GM18867 (cell line): ENCODE results near the gene HES6.
"Not testable (repeated sequence)": the region's sequence is repeated elsewhere in the genome, so short reads cannot be mapped to it uniquely, and the experiment has no call there.

Source experiments
- ATAC-seq: cut with Tn5 transposase; IDR thresholded peaks from one replicate; pipeline ENCODE4 v1.9.1; 2021; ENCODE audit warnings: mild to moderate bottlenecking, moderate library complexity; ENCODE audit not compliant: unreplicated experiment

Gene HES6

DNA sequence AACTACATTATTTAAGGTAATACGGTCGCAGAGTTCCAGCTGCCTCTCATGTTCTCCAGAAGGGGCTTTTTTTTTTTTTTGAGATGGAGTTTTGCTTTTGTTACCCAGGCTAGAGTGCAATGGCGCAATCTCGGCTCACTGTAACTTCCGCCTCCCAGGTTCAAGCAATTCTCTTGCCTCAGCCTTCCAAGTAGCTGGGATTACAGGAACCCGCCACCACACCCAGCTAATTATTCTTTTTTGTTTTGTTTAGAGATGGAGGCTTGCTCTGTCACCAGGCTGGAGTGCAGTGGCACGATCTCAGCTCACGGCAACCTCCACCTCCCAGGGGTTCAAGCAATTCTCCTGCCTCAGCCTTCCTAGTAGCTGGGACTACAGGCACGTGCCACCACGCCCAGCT is 33.6 kb upstream of the HES6 start:
- not testable (repeated sequence) for ATAC-seq

DNA sequence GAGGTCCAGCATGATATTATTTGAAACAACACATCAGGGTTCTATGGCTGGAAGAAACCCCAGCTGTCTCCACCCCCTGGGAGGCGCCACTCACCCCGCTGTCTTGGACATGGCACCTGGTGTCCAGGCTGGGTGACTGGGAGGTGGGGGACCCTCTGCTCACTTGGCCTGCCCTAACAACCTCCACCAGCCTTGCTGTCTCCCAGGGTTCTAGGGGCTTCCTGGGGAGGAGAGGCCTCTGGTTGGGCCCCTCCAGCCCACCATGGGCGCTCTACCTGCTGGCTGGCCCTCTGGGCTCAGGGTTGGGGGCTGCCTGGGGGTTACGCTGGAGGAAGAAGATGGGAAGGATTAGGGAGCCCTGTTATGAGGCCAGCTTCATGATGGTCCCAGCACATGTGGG is 32.3 kb upstream of the HES6 start:
- no peak for ATAC-seq

DNA sequence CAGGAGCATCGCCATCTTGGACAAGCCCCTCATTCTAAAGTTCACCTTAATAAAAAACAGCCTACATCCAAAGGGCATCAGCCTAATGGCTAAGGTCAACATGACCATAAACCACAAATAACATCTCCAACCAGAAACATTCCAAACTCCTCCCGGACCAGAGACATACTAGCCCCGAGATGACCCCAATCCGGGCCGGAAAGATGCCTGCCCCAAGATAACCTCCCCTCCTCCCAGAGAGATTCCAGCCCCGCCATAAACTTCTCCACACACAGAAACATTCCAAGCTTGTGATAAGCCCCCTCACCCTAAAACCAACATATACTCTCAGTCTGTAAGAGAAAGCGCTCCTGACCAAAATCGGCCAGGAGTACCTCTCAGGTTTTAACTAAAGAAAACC is 31.8 kb upstream of the HES6 start:
- ATAC-seq: not testable (repeated sequence)

DNA sequence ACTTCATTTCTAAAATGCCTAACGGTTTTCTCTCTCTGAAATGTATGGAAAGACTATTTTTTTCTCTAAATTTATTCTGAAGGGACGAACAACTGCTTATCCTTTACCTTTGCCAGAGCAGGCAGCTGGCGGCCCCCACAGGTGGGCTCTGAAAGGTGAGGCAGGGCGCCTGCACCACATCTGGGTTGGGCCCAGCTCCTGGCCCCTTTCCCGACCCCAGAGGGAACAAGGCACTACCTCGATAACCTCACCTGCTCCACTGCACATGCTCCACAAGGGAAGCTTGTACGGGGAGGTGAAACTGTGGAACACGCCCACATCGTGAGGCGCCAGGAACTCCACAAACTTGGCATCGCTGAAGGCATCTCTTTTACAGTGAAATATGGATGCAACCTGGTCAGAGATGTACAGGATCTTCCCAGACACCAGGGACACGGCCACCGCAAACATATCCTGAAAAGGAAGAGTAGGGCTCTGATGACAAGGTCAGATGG is 31.3 kb upstream of the HES6 start:
- no peak for ATAC-seq

DNA sequence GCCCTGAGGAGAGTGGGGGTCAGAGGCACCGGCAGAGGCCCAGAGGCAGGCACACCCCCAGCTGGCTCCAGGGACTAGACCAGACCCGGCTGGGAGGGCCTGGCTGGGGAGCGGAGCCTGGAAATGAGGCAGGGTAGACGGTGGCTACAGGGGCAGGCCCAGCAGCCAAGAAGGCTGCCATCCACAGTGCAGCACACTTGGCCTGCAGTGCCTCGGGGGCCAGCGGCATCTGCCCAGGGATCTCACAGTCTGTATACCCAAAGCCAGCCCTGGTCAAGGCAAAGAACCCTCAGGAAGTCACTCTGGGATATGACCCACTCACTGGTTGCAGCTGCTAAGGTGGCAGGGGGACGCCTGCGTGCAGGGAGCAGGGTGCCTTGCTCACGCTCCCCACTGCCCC is 30.8 kb upstream of the HES6 start:
- ATAC-seq: no peak

DNA sequence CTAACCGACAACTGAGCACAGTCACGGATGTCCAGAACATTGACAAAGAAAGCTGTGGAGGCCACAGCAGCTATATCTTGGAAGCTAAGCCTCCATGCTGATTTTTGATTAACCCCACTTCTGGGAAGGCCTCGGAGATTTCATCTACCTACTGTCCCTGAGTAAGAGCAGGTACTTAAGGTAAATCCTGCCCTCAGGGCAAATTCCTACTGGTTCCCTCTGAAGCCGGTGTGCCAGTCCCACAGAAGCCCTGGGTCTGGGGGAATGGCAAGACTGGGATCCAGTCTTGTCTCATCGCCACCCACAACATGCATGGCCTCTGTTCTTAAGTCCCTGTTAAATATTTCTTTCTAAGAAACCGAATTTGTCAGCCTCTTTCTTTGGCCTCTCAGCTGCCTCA is 29.9 kb upstream of the HES6 start:
- ATAC-seq: no peak

DNA sequence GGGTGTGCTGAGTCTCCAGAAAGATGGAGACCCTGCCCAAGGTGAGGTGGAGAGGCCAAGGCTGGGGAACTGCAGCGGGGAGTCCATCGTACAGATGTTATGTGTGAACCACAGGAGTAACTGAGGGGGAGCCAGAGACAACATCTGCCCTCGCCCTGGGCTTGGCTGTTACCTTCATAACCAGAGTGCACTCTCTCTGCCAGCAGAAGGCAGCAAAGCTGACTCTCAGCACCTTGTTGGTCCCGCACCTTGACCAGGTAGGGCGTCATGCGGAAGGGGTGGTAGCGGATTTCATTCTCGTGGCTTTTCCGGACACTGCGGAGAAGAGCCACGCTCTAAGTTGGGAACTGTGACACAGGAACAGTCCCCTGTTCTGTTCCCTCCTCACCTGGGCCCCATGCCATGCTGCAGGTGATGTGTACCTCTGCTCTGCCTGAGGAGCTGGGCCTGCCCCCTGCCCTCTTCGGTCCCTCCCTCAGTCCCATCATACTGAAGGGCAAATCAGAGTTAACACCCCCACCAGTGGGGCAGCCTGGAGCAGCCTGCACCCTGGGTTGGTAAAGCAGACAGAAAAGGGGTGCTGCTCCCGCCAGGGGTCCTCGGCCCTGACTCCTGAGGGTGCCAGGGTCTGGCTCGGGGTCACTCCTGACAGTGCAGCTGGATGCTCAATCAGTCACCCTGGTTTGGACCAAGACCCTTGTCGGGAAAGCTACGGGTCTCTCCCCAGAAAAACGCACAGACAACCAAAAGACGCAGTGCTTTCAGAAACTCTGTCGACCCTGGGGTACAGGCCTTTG is 28.2 kb upstream of the HES6 start:
- ATAC-seq: no peak

DNA sequence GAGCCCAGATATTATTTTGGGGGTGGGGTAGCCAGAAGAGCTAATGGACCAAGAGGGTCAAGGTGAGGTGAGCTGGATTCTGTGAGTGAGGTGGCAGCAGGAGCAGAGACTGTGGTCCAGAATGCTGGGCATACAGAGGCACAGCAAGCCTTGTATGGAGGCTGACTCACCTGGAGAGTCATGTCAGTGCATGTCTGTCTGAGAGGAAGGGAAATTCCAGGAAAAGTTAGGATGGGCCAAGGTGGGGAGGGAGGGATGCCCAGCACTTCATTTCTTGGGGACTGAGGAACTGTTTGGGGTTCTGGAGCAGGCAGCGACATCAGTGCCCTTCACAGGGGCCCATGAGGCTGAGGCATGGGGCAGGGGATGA is 27.5 kb upstream of the HES6 start:
- ATAC-seq: no peak

DNA sequence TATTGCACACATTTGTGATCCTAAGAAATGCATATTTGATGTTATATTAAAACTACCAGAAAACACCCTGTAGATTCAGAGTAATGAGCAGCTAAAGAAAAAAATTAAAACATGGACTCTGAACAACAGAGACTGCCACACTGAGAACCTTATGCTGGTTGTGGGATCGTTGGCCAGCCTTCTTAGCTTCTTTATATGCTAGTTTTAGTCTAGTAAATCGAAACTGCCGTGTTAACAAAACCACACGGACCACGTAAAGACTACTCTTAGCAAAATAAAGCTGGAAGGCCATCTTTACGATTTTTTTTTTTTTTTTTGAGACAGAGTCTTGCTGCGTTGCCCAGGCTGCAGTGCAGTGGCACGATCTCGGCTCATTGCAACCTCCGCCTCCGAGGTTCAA is 25.8 kb upstream of the HES6 start:
- no peak for ATAC-seq

DNA sequence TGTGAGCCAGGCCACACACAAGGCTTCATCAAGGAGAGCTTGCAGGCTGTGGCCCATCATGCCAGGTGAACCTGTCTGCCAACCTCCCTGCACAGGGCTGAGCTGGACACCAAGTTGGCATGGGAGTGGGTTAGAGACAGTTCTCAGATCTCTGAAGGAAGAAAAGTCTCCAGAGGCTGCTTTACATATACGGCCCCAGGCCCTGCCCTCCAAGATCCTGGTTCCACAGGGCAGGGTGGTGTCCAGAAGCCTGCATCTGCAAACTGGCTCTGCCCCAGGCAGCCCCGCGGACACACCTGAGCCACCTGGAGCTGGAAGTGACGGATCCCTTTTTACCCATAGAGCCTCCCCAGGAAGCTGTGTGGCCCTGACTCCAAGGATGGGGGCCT is 24.2 kb upstream of the HES6 start:
- ATAC-seq: no peak

DNA sequence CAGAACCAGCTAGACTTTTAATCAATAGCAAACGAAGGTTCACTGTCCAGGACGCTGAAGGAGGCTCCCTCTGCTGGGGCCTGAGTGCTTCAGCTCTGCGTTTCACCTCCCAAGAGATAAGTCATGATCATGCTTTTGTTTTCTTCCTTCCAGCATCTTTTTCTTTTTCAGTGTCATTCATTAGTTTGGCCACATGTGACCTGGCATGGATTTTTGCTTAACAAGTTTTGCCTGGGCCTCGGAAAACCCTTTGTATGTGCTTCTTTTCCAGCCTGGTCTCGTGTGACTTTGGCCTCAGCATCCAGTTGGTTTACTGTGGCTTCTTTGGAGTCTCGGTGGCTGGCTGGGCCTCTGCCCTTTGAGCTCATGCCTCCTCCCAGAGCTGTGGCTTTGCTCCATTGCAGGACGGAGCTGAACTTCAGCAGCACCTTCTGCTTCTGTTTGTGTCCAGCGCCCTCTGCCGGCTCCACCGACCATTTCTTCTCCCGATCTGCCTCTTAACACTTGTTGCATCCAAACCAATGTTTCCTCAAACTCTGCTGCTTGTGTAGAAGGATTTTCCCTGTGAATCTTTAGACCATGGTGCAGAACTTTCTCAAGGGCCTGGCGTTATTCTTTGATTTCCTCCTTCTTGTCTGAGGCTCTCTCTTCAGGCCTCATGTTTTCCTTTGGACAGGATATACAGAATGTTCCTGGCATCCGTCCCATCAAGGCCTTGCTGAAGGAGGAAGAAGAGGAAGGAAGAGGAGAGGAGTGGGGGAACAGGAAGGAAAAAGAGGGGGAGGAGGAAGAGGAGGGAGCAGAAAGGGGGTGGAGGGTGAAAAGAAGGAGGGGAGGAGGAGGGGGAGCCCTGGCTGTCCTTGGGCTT is 23.6 kb upstream of the HES6 start:
- ATAC-seq: no peak

DNA sequence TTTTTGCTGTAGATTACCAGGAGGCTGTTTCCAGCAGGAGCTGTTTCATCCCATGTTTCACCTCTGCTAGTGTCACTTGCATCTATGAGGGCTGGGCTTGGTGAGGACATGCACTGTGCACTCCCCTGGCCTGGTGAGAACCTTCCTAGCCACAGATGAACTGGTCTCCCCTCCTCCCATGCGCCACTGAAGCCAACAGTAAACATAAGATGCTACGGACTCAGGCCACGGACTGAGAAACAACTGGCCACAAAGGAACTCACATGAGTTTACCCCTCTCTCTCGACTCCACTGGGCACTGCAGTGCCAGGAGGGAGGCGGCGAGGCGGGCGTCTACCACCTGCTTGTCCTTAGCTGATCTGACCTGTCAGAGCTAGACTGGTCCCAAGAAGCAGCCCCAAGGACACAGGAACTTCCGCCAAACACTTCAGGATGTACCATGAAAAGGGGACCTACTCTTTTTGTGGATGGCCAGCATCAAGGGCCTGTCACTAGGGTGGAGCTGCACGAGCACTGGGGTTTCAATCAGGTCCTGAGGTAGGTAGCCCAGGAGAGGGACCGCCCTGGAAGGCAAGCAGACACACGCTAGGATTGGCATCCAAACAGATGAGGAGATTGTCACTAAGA is 22.8 kb upstream of the HES6 start:
- no peak for ATAC-seq

DNA sequence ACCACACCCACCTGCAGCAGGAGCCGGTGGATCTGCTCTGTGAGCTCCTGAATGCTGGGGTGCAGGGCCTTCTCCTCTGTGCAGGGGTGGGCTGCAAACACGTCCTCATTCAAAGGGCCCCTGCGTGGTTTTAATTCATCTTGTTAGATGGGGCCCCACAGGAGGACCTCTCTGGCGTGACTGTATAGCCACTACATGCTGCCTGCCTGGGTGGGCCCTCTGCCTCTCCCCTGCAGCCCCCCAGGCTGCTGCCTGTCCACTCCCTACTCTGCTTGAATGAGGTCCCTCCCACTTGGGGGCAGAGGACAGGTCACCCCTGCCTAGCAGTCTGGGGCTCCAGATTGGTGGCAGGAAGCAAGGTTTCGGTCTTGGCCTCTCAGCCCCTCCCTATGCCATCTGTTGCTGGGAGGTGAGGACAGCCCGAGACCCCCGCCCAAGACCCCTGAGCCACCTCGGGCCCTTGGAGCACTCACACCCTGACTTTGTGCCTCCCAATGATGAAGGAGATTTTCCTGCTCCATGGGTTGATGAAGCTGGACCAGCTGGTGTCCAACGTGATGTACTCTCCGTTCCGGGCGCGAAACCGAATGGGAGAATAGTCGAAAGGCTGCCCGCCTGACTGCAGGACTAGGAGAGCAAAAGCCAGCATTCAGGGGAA is 22.0 kb upstream of the HES6 start:
- ATAC-seq: no peak

DNA sequence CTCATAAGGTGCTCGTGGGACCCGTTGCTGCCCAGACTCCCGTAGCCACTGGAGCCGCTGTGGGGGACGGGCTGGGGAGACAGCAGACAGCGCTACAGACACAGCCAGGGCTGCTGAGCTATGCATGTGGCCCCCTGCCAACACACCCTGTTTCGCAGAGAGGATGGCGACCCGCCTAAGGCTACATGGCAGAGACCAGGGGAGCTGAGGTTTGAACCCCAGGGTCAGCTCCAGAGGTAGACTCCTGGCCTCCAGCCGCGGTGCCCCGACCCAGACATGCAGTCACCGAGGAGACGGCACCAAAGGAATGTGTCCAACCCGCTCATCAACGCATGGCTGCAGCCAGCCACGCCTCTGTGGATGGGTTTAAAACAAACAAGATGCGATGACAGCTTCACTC is 21.0 kb upstream of the HES6 start:
- no peak for ATAC-seq

DNA sequence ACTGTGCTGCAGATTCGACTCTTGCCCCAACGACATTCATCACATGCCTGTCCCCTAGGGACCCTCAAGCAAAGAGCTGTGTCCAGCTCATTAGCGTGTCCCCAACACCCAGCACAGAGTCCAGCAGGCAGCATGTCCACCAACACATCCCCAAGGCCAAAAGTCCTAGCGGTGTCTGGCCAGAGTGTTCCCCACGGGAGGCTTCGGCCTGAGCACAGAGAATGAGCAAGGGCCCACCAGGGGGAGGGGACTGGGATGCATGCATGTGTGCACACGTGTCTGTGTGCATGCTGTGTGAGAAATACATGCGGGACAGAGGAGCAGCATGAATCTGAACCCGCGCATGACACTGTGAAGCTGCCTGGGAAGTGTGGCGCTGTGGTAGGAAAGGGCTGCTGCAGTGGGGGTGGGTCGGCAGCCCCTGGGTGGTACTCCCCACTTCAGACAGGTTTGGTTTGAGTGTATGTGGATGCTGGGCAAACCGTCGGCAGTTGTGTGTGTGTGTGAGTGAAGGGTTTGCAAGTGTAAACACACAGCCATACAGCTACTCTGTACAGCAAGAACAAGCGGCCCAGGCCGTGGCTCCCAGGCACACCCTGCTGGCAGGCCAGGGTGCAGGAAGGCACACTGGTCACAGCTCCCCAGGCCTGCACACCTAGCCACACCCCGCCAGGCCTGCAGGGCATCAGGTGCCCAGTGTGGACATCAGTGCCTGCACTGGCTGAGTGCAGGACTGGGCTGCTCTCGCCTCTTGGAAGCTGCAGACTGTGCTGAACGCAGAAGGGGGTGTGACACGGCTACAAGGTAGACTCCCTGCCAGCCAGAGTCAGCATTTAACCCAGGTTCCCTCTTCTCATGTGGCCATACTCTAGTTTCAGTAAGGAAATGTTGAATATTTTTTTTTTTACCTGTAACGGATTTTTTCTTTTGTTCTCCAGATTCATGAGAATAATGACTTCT is 19.5 kb upstream of the HES6 start:
- no peak for ATAC-seq

DNA sequence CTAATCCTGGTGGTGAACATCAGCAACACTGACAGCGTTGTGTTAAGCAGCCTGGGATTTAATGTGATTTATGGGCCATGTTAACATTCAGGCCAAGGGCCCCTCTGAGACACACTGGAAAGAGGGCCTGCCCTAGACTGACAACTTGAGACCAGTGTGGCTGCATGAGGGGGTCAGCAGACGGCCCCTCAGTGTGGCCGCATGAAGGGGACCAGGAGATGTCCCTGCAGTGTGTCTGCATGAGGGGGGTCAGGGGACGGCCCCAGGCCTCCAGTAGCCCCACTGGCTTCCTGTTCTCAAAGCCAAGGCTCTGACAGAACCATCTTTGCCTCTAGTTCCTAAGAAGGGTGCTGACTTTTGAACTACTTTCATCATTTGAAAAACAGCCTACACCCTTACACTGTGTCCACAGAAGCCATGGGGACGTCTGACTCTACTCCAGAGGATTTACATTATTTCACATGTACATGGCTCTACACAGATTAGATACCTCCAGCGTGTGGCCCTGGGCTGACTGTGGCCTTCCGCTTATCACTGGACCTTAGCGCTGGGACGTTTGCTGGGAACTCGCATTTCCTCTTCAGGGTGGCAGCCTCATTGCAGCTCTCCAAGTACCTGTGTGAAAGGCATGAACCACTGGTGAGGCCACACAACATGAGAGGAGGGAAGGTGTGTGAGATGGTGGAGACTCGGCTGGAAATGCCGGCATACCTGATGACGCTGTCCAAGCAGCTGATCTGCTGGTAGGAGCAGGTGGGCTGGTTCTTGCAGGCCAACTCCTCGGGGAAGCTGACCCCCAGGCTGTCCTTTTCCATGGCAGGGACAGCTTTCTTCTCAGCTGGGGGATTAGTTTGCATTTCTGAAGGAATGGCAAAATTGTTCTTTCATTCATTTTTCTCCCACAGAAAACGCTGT is 18.2 kb upstream of the HES6 start:
- no peak for ATAC-seq

DNA sequence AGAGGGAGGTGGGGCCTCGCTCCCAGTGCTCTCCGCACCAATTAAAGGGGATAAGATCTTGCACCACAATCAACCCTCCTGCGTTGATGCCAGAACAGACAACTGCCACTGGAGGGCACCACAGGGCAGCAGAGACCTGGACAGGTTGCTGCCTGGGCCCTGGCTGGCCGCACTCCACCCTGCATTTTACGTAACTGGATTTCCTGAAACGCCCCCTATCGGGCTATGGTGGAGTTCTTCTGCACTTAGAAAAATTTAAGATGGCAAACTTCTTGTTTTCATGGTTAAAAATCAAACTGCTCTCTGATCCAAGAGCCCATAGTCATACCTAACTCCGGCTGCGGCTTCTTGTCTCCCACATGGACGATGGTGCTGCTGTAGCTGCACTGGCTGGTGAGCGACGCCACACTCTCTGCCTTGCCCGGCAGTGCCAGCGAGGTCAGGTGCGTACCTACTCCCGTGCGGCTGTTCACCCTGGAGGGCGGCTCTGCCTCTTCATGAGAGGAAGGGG is 16.8 kb upstream of the HES6 start:
- ATAC-seq: no peak

DNA sequence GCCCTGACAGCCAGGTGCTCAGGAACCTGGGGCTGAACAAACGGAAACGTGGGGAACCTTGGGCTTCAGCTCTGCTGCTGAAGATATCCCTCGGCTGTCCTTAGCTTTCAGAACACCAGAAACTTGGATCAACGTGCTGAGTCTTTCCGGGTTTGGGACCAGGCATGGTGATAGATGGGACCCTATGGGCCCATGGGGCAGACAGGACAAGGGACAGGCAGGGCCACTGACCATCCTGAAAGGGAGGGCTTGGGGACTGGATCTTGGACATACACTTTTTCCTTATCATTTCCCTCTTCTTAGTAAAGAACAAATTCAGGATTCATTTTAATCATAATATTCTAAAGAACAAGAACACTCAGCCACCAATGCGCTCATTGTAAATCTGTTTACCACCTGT is 16.3 kb upstream of the HES6 start:
- ATAC-seq: no peak

DNA sequence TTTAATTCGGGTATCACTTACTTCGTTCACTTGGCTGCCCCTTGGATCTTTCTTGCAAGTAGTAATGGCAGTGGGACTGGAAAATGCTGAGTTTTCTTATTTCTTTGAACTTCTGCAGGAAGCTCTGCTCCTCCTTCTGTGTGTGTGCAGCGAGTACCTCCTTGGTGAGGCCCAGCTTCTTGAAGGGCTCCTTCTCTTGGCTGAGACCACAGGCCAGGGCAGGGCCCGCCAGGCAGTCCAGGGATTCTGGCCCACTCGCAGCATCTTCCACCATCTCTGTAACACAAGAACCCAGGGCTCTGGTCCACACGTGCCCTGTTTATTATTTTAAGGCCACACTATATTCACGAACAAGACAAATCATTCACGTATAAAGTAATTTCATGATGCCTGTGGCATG is 15.8 kb upstream of the HES6 start:
- ATAC-seq: no peak
